Endodermal cell (in vitro differentiated cells): ENCODE data around the gene ATG16L1. TPM values are rescaled to one million over a fixed set of nuclear protein-coding genes. Genes with fewer than 3 reads are reported as not detected.

Experiments
- DNase-seq: peaks from one replicate; pipeline ENCODE4 v3.0.0-alpha.2; 2017
- H3K27ac ChIP-seq: 2 replicates; pipeline ENCODE4 v1.5.1; 2013; ENCODE audit warnings: mild to moderate bottlenecking, low read depth, low read length, moderate library complexity
- H3K27me3 ChIP-seq: 2 replicates; pipeline ENCODE4 v1.6.1; 2013; ENCODE audit warnings: mild to moderate bottlenecking, low read length, moderate library complexity; ENCODE audit not compliant: insufficient read depth, control insufficient read depth, poor library complexity, severe bottlenecking
- H3K36me3 ChIP-seq: 2 replicates; pipeline ENCODE4 v1.7.0; 2013; ENCODE audit warnings: mild to moderate bottlenecking, low read length, moderate library complexity; ENCODE audit not compliant: control insufficient read depth, insufficient read depth
- H3K4me1 ChIP-seq: one replicate; pipeline ENCODE4 v1.7.0; 2013; ENCODE audit warnings: low read length; ENCODE audit not compliant: control insufficient read depth, insufficient read depth
- H3K4me3 ChIP-seq: 2 replicates; pipeline ENCODE4 v1.5.1; 2013; ENCODE audit warnings: mild to moderate bottlenecking, low read length, moderate library complexity
- H3K9ac ChIP-seq: 2 replicates; pipeline ENCODE4 v1.6.1; 2013; ENCODE audit warnings: mild to moderate bottlenecking, low read length, moderate library complexity; ENCODE audit not compliant: poor library complexity, severe bottlenecking; ENCODE audit errors: extremely low read depth
- H3K9me3 ChIP-seq: 2 replicates; pipeline ENCODE4 v1.6.1; 2013; ENCODE audit warnings: mild to moderate bottlenecking, low read length, moderate library complexity; ENCODE audit not compliant: control insufficient read depth
- H3K27ac Mint-ChIP-seq: 2 replicates; pipeline ENCODE4 v1.8.0; 2020; ENCODE audit warnings: mixed read lengths
- H3K27me3 Mint-ChIP-seq: 2 replicates; pipeline ENCODE4 v1.8.0; 2021; ENCODE audit warnings: mild to moderate bottlenecking, mixed read lengths; ENCODE audit not compliant: insufficient read depth
- H3K36me3 Mint-ChIP-seq: 2 replicates; pipeline ENCODE4 v1.8.0; 2020; ENCODE audit warnings: low read depth, mixed read lengths
- H3K4me1 Mint-ChIP-seq: 2 replicates; pipeline ENCODE4 v1.8.0; 2020; ENCODE audit warnings: mixed read lengths
- H3K4me3 Mint-ChIP-seq: 2 replicates; pipeline ENCODE4 v1.8.0; 2020; ENCODE audit warnings: mild to moderate bottlenecking, moderate library complexity, mixed read lengths
- H3K9me3 Mint-ChIP-seq: 2 replicates; pipeline ENCODE4 v1.8.0; 2020; ENCODE audit warnings: mild to moderate bottlenecking, mixed read lengths
- CTCF ChIP-seq: fragments of 200-600 bp; sonication (generic); conservative IDR thresholded peaks from 2 replicates; pipeline ENCODE4 v1.5.0; 2021; ENCODE audit warnings: antibody characterized with exemption, mild to moderate bottlenecking
- WGBS, 2 experiments: methylation state at CpG; one replicate each; pipeline versions ENCODE4 v1.1.5 to v1.1.7; 2013; ENCODE audit warnings: missing lambda C conversion rate in 2 of 2, mixed read lengths in 1 of 2; ENCODE audit not compliant: insufficient coverage in 1 of 2, insufficient read length in 1 of 2; 5-methylcytosine and 5-hydroxymethylcytosine counted together
- total RNA-seq, 2 donors: library from RNA; stranded (reverse); fragmentation: NEBNext Ultra II Directional in 1 of 2; extraction: Animal tissue kit (Norgen Biotek cat#: 25700) in 1 of 2; gene quantifications; 2 replicates in 1 of 2; 3 replicates in 1 of 2; pipeline ENCODE4 v1.2.1, GENCODE V29; 2021

Gene ATG16L1
- total RNA-seq, 2 donors from 2014 or later = 29.6 to 31.6 TPM

GRCh38 chr2:233312874-233313273, 61.4 kb downstream of the ATG16L1 start:
- no peaks in the 10 kb centered on the region for H3K4me1 Mint-ChIP-seq
- DNase-seq = peak; percentile 36
- no peak overlapping the region for H3K4me3 Mint-ChIP-seq
- Histone ChIP-seq H3K27me3 (no peaks in the 10 kb centered on the region), H3K9me3 (no peaks in the 10 kb centered on the region), H3K9ac (no peak overlapping the region), H3K4me1 (no peaks in the 10 kb centered on the region), H3K4me3 (no peak overlapping the region), H3K36me3 (no peaks in the 10 kb centered on the region), H3K27ac (no peak overlapping the region)
- WGBS, 2 experiments = 90% methylated on average over 2 to 8 of the region's 8 CpGs
- no peaks in the 10 kb centered on the region for H3K27me3 Mint-ChIP-seq
- H3K9me3 Mint-ChIP-seq = no peaks in the 10 kb centered on the region
- no peak for TF ChIP-seq CTCF
- H3K36me3 Mint-ChIP-seq = no peaks in the 10 kb centered on the region
- no peak overlapping the region for H3K27ac Mint-ChIP-seq

- Histone ChIP-seq H3K9ac (no peak overlapping the region), H3K27me3 (no peaks in the 10 kb centered on the region), H3K4me1 (no peaks in the 10 kb centered on the region), H3K4me3 (no peak overlapping the region), H3K36me3 (no peaks in the 10 kb centered on the region), H3K27ac (no peak overlapping the region), H3K9me3 (no peaks in the 10 kb centered on the region)
- H3K4me1 Mint-ChIP-seq = no peaks in the 10 kb centered on the region
- DNase-seq = no peak
- peak; percentile 35 for TF ChIP-seq CTCF
- no peak overlapping the region for H3K27ac Mint-ChIP-seq
- no peaks in the 10 kb centered on the region for H3K27me3 Mint-ChIP-seq
- WGBS, 2 experiments = 91 to 92% methylated on average over 14 to 20 of the region's 20 CpGs
- no peaks in the 10 kb centered on the region for H3K36me3 Mint-ChIP-seq
- H3K9me3 Mint-ChIP-seq = no peaks in the 10 kb centered on the region
- H3K4me3 Mint-ChIP-seq = no peak overlapping the region
These were observed 62.9 kb downstream of the ATG16L1 start for GRCh38 chr2:233314180-233314925.

DNA sequence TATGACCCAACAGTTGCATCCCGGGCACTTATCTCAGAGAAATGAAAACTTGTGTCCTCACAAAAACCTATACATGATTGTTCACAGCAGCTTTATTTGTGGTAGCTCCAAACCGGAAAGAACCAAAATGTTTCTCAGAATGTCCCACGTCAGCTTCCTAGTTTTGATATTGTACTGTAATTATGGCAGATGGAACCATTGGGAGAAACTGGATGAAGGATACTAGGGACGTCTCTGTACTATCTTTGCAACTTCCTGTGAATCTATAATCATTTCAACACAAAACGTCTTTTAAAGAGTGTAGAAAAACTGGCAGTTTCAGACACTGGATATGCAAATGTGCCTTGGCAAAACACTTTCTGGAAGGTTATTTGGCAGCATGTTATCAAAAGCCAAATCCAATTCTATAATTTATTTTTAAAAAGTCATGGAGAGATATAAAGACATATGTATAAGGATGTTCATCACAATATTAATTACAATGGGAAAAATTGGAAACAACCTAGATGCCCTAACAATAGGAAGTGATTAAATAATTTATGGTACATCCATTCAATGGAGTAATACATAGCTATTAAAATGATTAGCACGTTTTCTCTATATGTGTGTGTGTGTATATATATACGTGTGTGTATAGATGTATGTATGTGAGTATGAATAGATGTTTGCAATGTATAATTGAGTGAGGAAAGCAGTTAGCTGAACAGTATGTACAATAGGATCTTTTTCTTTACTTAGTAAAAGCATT, 65.9 kb downstream of the ATG16L1 start:
- DNase-seq = no peak
- Mint-ChIP-seq H3K4me3 (no peak overlapping the region), H3K9me3 (no peaks in the 10 kb centered on the region), H3K4me1 (peaks cover 3% of the 10 kb centered on the region), H3K36me3 (no peaks in the 10 kb centered on the region), H3K27me3 (peaks cover 7% of the 10 kb centered on the region), H3K27ac (no peak overlapping the region)
- Histone ChIP-seq H3K27me3 (no peaks in the 10 kb centered on the region), H3K36me3 (no peaks in the 10 kb centered on the region), H3K9me3 (no peaks in the 10 kb centered on the region), H3K4me3 (no peak overlapping the region), H3K9ac (no peak overlapping the region), H3K4me1 (no peaks in the 10 kb centered on the region), H3K27ac (no peak overlapping the region)
- no peak for TF ChIP-seq CTCF
- WGBS, 2 experiments = 93 to 96% methylated on average over 4 to 7 of the region's 7 CpGs
